ENCODE data around the gene CD80.

The CD80 gene

DNA sequence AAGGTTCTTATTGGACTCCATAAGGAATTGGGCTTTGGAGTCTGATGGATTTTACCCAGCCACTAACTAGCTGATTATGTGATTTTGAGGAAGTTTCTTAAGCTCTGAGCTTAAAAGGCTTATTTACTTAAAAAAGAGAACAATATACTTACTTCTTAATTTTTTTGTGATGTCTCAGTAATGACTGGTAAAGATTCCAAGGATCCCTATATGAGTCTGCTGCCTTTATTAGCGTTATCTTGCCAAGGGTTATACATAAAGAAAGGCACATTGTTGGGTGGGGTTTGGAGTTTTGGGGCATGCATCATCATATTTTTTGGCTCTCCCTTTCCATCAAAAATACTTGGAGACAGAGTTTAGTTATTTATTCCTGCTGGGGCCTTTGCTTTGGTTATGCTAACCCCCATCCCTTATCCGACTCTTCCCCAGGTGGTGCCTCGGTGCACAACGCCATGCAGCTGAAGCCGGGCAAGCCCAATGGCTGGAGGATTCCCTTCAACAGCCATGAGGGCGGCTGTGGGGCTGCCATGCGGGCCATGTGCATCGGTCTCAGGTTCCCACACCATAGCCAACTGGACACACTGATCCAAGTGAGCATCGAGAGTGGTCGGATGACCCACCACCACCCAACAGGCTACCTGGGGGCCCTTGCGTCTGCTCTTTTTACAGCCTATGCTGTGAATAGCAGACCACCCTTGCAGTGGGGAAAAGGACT is 26.6 kb upstream of the CD80 start:
- H3K4me3 ChIP-seq (ENCODE audit: control insufficient read depth, low read depth, low read length): no peak overlapping the region
- DNase-seq (ENCODE audit: low read depth): no peak
- TF ChIP-seq, protein P1, sequence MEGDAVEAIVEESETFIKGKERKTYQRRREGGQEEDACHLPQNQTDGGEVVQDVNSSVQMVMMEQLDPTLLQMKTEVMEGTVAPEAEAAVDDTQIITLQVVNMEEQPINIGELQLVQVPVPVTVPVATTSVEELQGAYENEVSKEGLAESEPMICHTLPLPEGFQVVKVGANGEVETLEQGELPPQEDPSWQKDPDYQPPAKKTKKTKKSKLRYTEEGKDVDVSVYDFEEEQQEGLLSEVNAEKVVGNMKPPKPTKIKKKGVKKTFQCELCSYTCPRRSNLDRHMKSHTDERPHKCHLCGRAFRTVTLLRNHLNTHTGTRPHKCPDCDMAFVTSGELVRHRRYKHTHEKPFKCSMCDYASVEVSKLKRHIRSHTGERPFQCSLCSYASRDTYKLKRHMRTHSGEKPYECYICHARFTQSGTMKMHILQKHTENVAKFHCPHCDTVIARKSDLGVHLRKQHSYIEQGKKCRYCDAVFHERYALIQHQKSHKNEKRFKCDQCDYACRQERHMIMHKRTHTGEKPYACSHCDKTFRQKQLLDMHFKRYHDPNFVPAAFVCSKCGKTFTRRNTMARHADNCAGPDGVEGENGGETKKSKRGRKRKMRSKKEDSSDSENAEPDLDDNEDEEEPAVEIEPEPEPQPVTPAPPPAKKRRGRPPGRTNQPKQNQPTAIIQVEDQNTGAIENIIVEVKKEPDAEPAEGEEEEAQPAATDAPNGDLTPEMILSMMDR (IDR thresholded peaks at IDR 0.05; ENCODE audit: control insufficient read depth, insufficient read depth, low read depth, low read length, missing control alignments): no peak

DNA sequence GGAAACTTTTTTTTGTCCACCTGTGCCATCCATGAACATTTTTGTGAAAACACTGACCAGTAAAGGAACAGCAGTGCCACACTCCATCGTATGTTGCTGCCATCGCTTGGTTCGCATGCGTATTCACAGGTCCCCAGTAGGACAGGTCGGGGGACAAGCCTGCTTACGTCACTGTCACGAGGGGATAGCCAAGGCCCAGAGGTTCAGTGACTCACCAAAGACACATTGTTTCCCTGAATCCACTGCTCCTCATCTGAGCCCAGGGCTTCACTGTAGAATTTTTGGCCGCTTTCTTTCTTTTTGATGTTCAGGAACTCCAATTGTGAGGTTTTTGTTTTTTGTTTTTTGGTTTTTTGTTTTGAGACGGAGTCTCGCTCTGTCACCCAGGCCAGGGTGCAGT is 25.8 kb upstream of the CD80 start:
- no peak for DNase-seq (ENCODE audit: low read depth)
- TF ChIP-seq, protein P1 (IDR thresholded peaks at IDR 0.05; ENCODE audit: control insufficient read depth, insufficient read depth, low read depth, low read length, missing control alignments): no peak
- H3K4me3 ChIP-seq (ENCODE audit: control insufficient read depth, low read depth, low read length): no peak overlapping the region

GRCh38 chr3:119582178-119582577 is 22.8 kb upstream of the CD80 start:
- TF ChIP-seq, protein P1 (IDR thresholded peaks at IDR 0.05; ENCODE audit: control insufficient read depth, insufficient read depth, low read depth, low read length, missing control alignments): no peak
- no peak for DNase-seq (ENCODE audit: low read depth)
- no peak overlapping the region for H3K4me3 ChIP-seq (ENCODE audit: control insufficient read depth, low read depth, low read length)

DNA sequence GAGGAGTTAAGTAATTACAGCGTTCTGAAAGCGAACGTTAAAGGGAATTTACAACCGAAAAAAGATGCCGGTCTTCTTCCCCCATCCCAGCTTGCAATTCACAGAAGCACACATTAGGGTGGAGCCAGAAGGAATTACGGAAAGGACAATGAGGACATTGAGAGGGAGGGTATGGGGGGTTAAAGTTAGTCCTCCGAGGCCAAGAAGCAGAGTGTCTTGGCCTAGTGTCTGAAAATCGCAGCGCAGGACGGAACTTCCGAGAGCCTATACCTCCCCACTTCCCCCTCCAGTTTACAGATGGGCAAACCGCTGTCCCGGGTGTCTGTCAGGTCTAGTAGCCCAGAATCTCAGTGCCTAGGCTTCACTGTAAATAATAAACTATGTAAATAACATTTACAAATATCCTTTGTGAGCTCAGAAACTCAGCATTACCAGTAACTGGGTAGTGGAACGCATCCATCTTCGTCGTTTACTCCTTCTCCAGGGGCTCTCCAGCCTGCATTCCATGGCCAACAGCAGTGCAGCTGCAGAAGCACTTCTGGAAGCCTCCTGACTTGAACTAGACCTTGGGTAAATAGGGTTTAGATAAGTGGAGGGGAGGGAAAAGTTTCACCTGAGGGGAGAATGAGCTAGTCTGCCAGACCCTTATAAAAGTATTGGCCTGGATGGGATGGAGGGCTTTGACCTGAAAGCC is 20.8 kb upstream of the CD80 start:
- TF ChIP-seq, protein P1 (IDR thresholded peaks at IDR 0.05; ENCODE audit: control insufficient read depth, insufficient read depth, low read depth, low read length, missing control alignments): no peak
- no peak for DNase-seq (ENCODE audit: low read depth)
- peak overlapping the region; percentile 60 for H3K4me3 ChIP-seq (ENCODE audit: control insufficient read depth, low read depth, low read length)

GRCh38 chr3:119579366-119580066 is 20.1 kb upstream of the CD80 start, which contains the start of gene ADPRH:
Gene ADPRH (plus strand): TSS chr3:119579492. CDS start chr3:119582170, 2,678 bp downstream.
- peak within 1 kb of the TSS; percentile 60 for H3K4me3 ChIP-seq (ENCODE audit: control insufficient read depth, low read depth, low read length)
- DNase-seq (ENCODE audit: low read depth): no peak
- TF ChIP-seq, protein P1 (IDR thresholded peaks at IDR 0.05; ENCODE audit: control insufficient read depth, insufficient read depth, low read depth, low read length, missing control alignments): no peak

GRCh38 chr3:119575507-119575906 is 16.1 kb upstream of the CD80 start:
- TF ChIP-seq, protein P1 (IDR thresholded peaks at IDR 0.05; ENCODE audit: control insufficient read depth, insufficient read depth, low read depth, low read length, missing control alignments): no peak
- H3K4me3 ChIP-seq (ENCODE audit: control insufficient read depth, low read depth, low read length): no peak overlapping the region
- no peak for DNase-seq (ENCODE audit: low read depth)
